ENCODE data around the gene ZBTB34. TPM values are rescaled to one million over a fixed set of nuclear protein-coding genes. Genes with fewer than 3 reads are reported as not detected.

Gene ZBTB34
- total RNA-seq, 2 donors from 2014 or later: 5.3 to 7.5 TPM

- no peak for TF ChIP-seq POLR2A (IDR thresholded peaks at IDR 0.05)
- no peak for TF ChIP-seq CTCF (IDR thresholded peaks at IDR 0.05)
- H3K4me3 ChIP-seq: no peak overlapping the region
- no peaks in the 10 kb centered on the region for H3K27me3 ChIP-seq
- H3K4me1 ChIP-seq: no peaks in the 10 kb centered on the region
- 86 to 97% methylated on average over 8 of the region's 8 CpGs for WGBS, 2 donors
- DNase-seq: no peak
- no peaks in the 10 kb centered on the region for H3K9me3 ChIP-seq
- intact Hi-C loops (cut with DNase I): no loop called here
- peaks cover 7 to 12% of the 10 kb centered on the region in 2 donors for H3K36me3 ChIP-seq (replicated peaks in 1 of 2; ENCODE audit: insufficient read depth in 1 of 2, low read depth in 2 of 2)
- no peak overlapping the region for H3K27ac ChIP-seq
- no peak for ATAC-seq
These were observed 26.6 kb upstream of the ZBTB34 start for GRCh38 chr9:126833710-126834345.

GRCh38 chr9:126834672-126835071 is 25.8 kb upstream of the ZBTB34 start:
- no peak overlapping the region for H3K4me3 ChIP-seq
- intact Hi-C loops (cut with DNase I): no loop called here
- peaks cover 7 to 12% of the 10 kb centered on the region in 2 donors for H3K36me3 ChIP-seq (replicated peaks in 1 of 2; ENCODE audit: insufficient read depth in 1 of 2, low read depth in 2 of 2)
- ATAC-seq (no peak), DNase-seq (no peak)
- no peaks in the 10 kb centered on the region for H3K27me3 ChIP-seq
- no peaks in the 10 kb centered on the region for H3K4me1 ChIP-seq
- 94 to 97% methylated on average over 2 of the region's 2 CpGs for WGBS, 2 donors
- no peak overlapping the region for H3K27ac ChIP-seq
- no peaks in the 10 kb centered on the region for H3K9me3 ChIP-seq
- TF ChIP-seq POLR2A (IDR thresholded peaks at IDR 0.05) (no peak), CTCF (IDR thresholded peaks at IDR 0.05) (no peak)

GRCh38 chr9:126836216-126836615 is 24.2 kb upstream of the ZBTB34 start:
- no peak overlapping the region for H3K4me3 ChIP-seq
- intact Hi-C loops (cut with DNase I): no loop called here
- H3K27me3 ChIP-seq: no peaks in the 10 kb centered on the region
- H3K27ac ChIP-seq: no peak overlapping the region
- H3K36me3 ChIP-seq (replicated peaks in 1 of 2; ENCODE audit: insufficient read depth in 1 of 2, low read depth in 2 of 2): peaks cover 7 to 12% of the 10 kb centered on the region in 2 donors
- no peak for ATAC-seq
- H3K9me3 ChIP-seq: no peaks in the 10 kb centered on the region
- no peaks in the 10 kb centered on the region for H3K4me1 ChIP-seq
- DNase-seq: no peak
- WGBS, 2 donors: 80 to 98% methylated on average over 2 of the region's 2 CpGs
- TF ChIP-seq CTCF (IDR thresholded peaks at IDR 0.05) (no peak), POLR2A (IDR thresholded peaks at IDR 0.05) (no peak)

GRCh38 chr9:126838055-126838811 is 22.2 kb upstream of the ZBTB34 start:
- no peaks in the 10 kb centered on the region for H3K27me3 ChIP-seq
- H3K36me3 ChIP-seq (replicated peaks in 1 of 2; ENCODE audit: insufficient read depth in 1 of 2, low read depth in 2 of 2): peaks cover under 1 to 5% of the 10 kb centered on the region in 2 donors
- no peak overlapping the region for H3K4me3 ChIP-seq
- H3K9me3 ChIP-seq: no peaks in the 10 kb centered on the region
- TF ChIP-seq POLR2A (IDR thresholded peaks at IDR 0.05): no peak
- TF ChIP-seq CTCF (IDR thresholded peaks at IDR 0.05): no peak
- no peak overlapping the region for H3K27ac ChIP-seq
- ATAC-seq: no peak
- peaks cover 8% of the 10 kb centered on the region for H3K4me1 ChIP-seq
- DNase-seq: no peak
- intact Hi-C loops (cut with DNase I): no loop called here
- 62 to 88% methylated on average over 6 to 7 of the region's 7 CpGs for WGBS, 2 donors
